K562 (cell line): Measurements from ENCODE around the gene AGT. TPM values are rescaled to one million over a fixed set of nuclear protein-coding genes. Genes with fewer than 3 reads are reported as not detected.

Experiments used
- BCL6 ChIP-seq: fragments of 250-450 bp; sonication (Bioruptor Pico); IDR thresholded peaks from 2 replicates; pipeline ENCODE4 v1.4.0; 2020
- DEAF1 ChIP-seq: fragments of 450-650 bp; formaldehyde crosslinking; IDR thresholded peaks from 2 replicates; pipeline ENCODE4 v1.4.0; 2020; ENCODE audit warnings: mild to moderate bottlenecking, moderate library complexity
- DNMT1 ChIP-seq: fragments of 450-650 bp; IDR thresholded peaks from 2 replicates; pipeline ENCODE4 v1.6.1; 2016; ENCODE audit warnings: antibody characterized with exemption, mild to moderate bottlenecking
- DPF2 ChIP-seq: fragments of 450-650 bp; IDR thresholded peaks from 2 replicates; pipeline ENCODE4 v1.6.1; 2016
- EP300 ChIP-seq: IDR thresholded peaks from 2 replicates; pipeline ENCODE4 v1.6.1; 2012; ENCODE audit warnings: low read length, improper control_type of control experiment
- FUS ChIP-seq: fragments of 200-400 bp; formaldehyde crosslinking; optimal IDR thresholded peaks from 2 replicates; pipeline ENCODE3; 2017; ENCODE audit warnings: low read depth, low read length
- GATA2 ChIP-seq: sonication (generic); formaldehyde crosslinking; IDR thresholded peaks from 2 replicates; pipeline ENCODE4 v1.4.0; 2020; ENCODE audit warnings: mild to moderate bottlenecking, missing genetic modification reagents
- HDAC2 ChIP-seq: fragments of 450-650 bp; IDR thresholded peaks from 2 replicates; pipeline ENCODE4 v1.6.1; 2016; ENCODE audit warnings: mild to moderate bottlenecking
- HDGF ChIP-seq: fragments of 450-650 bp; IDR thresholded peaks from 2 replicates; pipeline ENCODE4 v1.6.1; 2016
- OTX1 ChIP-seq: fragments of 450-650 bp; formaldehyde crosslinking; IDR thresholded peaks from 2 replicates; pipeline ENCODE4 v1.4.0; 2022; ENCODE audit warnings: mild to moderate bottlenecking
- PBX2 ChIP-seq, 2 experiments: IDR thresholded peaks in 1 of 2; conservative IDR thresholded peaks in 1 of 2; 2 replicates each; pipeline ENCODE4 v1.6.1; 2016; ENCODE audit warnings: low read depth in 2 of 2, mild to moderate bottlenecking in 1 of 2, missing compliant biosample characterization in 1 of 2, missing genetic modification characterization in 1 of 2, moderate library complexity in 1 of 2
- SAP30 ChIP-seq: fragments of 200-600 bp; sonication (generic); IDR thresholded peaks from 2 replicates; pipeline ENCODE4 v1.6.1; 2012; ENCODE audit warnings: borderline replicate concordance, low read depth, mild to moderate bottlenecking, moderate library complexity, low read length, control low read depth, inconsistent platforms; ENCODE audit not compliant: insufficient read depth, poor library complexity, severe bottlenecking
- SETDB1 ChIP-seq: IDR thresholded peaks from one replicate; pipeline ENCODE4 v1.6.1; 2012; ENCODE audit warnings: low read length, control low read depth, inconsistent platforms
- SMARCA5 ChIP-seq: fragments of 450-650 bp; IDR thresholded peaks from 2 replicates; pipeline ENCODE4 v1.6.1; 2016
- ZBED1 ChIP-seq: IDR thresholded peaks from 2 replicates; pipeline ENCODE4 v1.6.1; 2014
- ZNF140 ChIP-seq: fragments of 250-450 bp; sonication (Bioruptor Pico); IDR thresholded peaks from 2 replicates; pipeline ENCODE4 v1.8.0; 2021; ENCODE audit warnings: moderate library complexity, mild to moderate bottlenecking, inconsistent platforms
- ZNF274 ChIP-seq: IDR thresholded peaks from 2 replicates; pipeline ENCODE4 v1.6.1; 2011; ENCODE audit warnings: low read depth, mild to moderate bottlenecking, low read length, moderate library complexity, borderline replicate concordance
- ZNF408 ChIP-seq: fragments of 250-450 bp; sonication (Bioruptor Pico); IDR thresholded peaks from 2 replicates; pipeline ENCODE4 v1.4.0; 2020; ENCODE audit warnings: low read depth, mild to moderate bottlenecking, moderate library complexity
- ZNF436 ChIP-seq: fragments of 250-450, 450-650 bp; sonication (Bioruptor Pico); formaldehyde crosslinking; IDR thresholded peaks from 2 replicates; pipeline ENCODE4 v1.7.0; 2020; ENCODE audit warnings: mild to moderate bottlenecking
- ZNF75A ChIP-seq: fragments of 450-650 bp; formaldehyde crosslinking; IDR thresholded peaks from 2 replicates; pipeline ENCODE4 v1.4.0; 2020; ENCODE audit warnings: mild to moderate bottlenecking
- ZSCAN32 ChIP-seq: fragments of 450-650 bp; formaldehyde crosslinking; IDR thresholded peaks from 2 replicates; pipeline ENCODE4 v1.4.0; 2020; ENCODE audit warnings: mild to moderate bottlenecking, moderate library complexity
- polyA plus RNA-seq, 8 experiments: library from polyadenylated mRNA; depleted of rRNA in 4 of 8; stranded (reverse) in 5 of 8; unstranded in 3 of 8; fragments of >200 nt; fragmentation: Nextera tagmentation in 2 of 8; fragmentation: Illumina TruSeq in 1 of 8; extraction: Ambion mirVana in 2 of 8; extraction: Trizol in 1 of 8; gene quantifications; 2 replicates each; pipeline versions ENCODE4 v1.2.1 to v1.2.3, GENCODE V29; 2011 to 2014; ENCODE audit warnings: inconsistent platforms in 1 of 8, missing spikeins in 1 of 8
- total RNA-seq, 7 experiments: library from RNA; depleted of rRNA in 6 of 7; stranded (reverse); fragments of >200 nt in 6 of 7; fragmentation: Illumina TruSeq in 2 of 7; extraction: Trizol in 2 of 7; gene quantifications; 2 replicates each; pipeline versions ENCODE4 v1.2.1 to v1.2.3, GENCODE V29; 2011 to 2021; ENCODE audit warnings: low replicate concordance in 1 of 7
- TF ChIP-seq, protein P1 (sequence below): fragments of 250-450 bp; sonication (Bioruptor Pico); IDR thresholded peaks from 2 replicates; pipeline ENCODE4 v1.4.0; 2020

The AGT gene
- total and polyA plus RNA-seq, 9 of the 15 experiments (the other 6 are each of a cell fraction or from before 2014, with no cell fraction given): 0.40 TPM; not detected in 8

DNA sequence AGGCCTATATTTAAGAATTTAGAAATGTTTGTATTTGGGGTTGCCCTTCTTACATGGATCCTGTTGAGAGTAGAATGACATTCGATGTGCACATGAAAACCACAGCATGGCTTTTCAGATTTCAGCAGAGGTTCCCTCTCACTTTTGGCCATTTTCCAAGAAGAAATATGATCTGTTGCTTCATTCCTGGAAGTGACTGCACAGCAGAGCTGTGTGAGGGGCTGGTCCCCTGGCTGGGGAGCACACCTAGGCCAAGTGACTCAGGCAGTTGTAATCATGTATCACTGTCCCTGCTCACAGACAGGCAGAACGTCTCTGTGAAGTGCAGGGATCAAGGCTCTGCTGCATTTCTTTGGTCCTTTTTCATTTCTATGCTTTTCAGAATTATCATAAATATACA lies 32.3 kb downstream of the AGT start (continued):
- no peak for TF ChIP-seq ZSCAN32 (CRISPR knock-in tag)
- TF ChIP-seq ZNF140 (CRISPR knock-in tag): no peak
- no peak for TF ChIP-seq SAP30
- TF ChIP-seq, protein P1, sequence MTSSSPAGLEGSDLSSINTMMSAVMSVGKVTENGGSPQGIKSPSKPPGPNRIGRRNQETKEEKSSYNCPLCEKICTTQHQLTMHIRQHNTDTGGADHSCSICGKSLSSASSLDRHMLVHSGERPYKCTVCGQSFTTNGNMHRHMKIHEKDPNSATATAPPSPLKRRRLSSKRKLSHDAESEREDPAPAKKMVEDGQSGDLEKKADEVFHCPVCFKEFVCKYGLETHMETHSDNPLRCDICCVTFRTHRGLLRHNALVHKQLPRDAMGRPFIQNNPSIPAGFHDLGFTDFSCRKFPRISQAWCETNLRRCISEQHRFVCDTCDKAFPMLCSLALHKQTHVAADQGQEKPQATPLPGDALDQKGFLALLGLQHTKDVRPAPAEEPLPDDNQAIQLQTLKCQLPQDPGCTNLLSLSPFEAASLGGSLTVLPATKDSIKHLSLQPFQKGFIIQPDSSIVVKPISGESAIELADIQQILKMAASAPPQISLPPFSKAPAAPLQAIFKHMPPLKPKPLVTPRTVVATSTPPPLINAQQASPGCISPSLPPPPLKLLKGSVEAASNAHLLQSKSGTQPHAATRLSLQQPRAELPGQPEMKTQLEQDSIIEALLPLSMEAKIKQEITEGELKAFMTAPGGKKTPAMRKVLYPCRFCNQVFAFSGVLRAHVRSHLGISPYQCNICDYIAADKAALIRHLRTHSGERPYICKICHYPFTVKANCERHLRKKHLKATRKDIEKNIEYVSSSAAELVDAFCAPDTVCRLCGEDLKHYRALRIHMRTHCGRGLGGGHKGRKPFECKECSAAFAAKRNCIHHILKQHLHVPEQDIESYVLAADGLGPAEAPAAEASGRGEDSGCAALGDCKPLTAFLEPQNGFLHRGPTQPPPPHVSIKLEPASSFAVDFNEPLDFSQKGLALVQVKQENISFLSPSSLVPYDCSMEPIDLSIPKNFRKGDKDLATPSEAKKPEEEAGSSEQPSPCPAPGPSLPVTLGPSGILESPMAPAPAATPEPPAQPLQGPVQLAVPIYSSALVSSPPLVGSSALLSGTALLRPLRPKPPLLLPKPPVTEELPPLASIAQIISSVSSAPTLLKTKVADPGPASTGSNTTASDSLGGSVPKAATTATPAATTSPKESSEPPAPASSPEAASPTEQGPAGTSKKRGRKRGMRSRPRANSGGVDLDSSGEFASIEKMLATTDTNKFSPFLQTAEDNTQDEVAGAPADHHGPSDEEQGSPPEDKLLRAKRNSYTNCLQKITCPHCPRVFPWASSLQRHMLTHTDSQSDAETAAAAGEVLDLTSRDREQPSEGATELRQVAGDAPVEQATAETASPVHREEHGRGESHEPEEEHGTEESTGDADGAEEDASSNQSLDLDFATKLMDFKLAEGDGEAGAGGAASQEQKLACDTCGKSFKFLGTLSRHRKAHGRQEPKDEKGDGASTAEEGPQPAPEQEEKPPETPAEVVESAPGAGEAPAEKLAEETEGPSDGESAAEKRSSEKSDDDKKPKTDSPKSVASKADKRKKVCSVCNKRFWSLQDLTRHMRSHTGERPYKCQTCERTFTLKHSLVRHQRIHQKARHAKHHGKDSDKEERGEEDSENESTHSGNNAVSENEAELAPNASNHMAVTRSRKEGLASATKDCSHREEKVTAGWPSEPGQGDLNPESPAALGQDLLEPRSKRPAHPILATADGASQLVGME (CRISPR knock-in tag): no peak
- TF ChIP-seq HDGF: no peak
- no peak for TF ChIP-seq PBX2 (CRISPR knock-in tag; IDR thresholded peaks at IDR 0.05; ENCODE audit: low read depth)
- peak; percentile 62; the same call in 1 of the 2 replicates for TF ChIP-seq PBX2 (tag; conservative IDR thresholded peaks at IDR 0.05; ENCODE audit: low read depth)
- no peak for TF ChIP-seq DNMT1
- TF ChIP-seq EP300: peak; percentile 8; the same call in 1 of the 2 replicates
- no peak for TF ChIP-seq BCL6 (CRISPR knock-in tag)
- no peak for TF ChIP-seq ZNF408 (CRISPR knock-in tag)
- no peak for TF ChIP-seq DEAF1 (CRISPR knock-in tag)
- no peak for TF ChIP-seq ZNF75A (CRISPR knock-in tag)
- TF ChIP-seq GATA2 (CRISPR knock-in tag): no peak
- TF ChIP-seq DPF2: peak; percentile 52; the same call in 1 of the 2 replicates
- TF ChIP-seq SMARCA5: no peak
- no peak for TF ChIP-seq FUS
- TF ChIP-seq ZBED1: no peak
- 0 out of 2 replicates have a peak, but pooled peaks have one; percentile 36 for TF ChIP-seq HDAC2
- TF ChIP-seq OTX1 (CRISPR knock-in tag): no peak
- TF ChIP-seq ZNF436 (CRISPR knock-in tag): no peak
- no peak for TF ChIP-seq ZNF274
- TF ChIP-seq SETDB1: no peak
